ENCODE measurements around the gene NR2C2AP. TPM values are rescaled to one million over a fixed set of nuclear protein-coding genes. Genes with fewer than 3 reads are reported as not detected.

NR2C2AP gene
- total RNA-seq, 1 experiment from 2014 or later: 31.7 TPM

DNA sequence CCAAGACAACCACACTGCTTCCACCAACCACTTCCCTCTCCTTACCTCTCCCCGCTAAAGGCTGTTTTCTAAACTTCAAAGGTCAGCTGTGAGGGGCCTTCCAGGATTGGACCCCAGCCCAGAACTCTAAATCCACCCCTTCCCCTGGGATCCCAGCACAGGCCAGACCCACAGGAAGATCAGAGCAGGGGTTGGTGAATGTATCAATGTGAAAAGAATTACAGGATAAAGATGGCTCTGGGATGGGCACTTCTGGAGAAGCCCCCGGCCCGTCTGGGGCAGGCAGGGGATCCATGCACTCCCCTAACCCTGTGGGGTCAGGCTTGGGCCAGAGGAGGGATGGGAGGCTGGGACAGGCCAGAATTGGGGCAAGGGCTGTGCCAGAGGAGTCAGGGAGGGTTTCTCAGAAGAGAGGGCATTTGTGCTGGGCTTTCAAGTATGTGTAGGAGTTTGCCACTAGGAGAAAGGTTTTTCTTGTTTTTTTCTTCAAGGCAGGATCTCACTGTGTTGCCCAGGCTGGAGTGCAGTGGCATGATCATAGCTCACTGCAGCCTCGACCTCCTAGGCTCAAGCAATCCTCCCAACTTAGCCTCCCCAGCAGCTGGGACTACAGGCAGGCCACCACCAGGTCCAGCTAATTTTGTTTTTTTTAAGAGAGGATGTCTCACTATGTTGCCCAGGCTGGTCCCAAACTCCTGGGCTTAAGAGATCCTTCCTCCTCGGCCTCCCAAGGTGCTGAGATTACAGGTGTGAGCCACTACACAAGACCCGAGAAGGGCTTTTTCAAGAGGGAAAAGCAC is 32.1 kb downstream of the NR2C2AP start:
- Histone ChIP-seq H3K79me2 (ENCODE audit: insufficient read depth, low read length) (no peaks in the 10 kb centered on the region), H2BK5ac (ENCODE audit: insufficient read length, low read length) (no peak overlapping the region), H4K91ac (ENCODE audit: insufficient read length, low read depth, low read length) (no peak overlapping the region), H3K9ac (ENCODE audit: extremely low read depth, insufficient read length, low read length) (no peak overlapping the region), H2AFZ (ENCODE audit: low read length) (no peak overlapping the region), H2BK15ac (ENCODE audit: low read depth, low read length) (no peak overlapping the region), H4K20me1 (ENCODE audit: control insufficient read depth, insufficient read depth, insufficient read length) (no peaks in the 10 kb centered on the region), H3K27me3 (ENCODE audit: insufficient read depth, low read length) (peaks cover 6% of the 10 kb centered on the region; the same call in 1 of the 2 replicates), H2AK5ac (ENCODE audit: insufficient read length, low read length) (no peak overlapping the region), H3K18ac (ENCODE audit: insufficient read length, low read depth, low read length) (no peak overlapping the region), H2BK20ac (ENCODE audit: low read depth, low read length, poor library complexity, severe bottlenecking) (no peak overlapping the region), H3K79me1 (ENCODE audit: insufficient read depth, low read depth, low read length, poor library complexity, severe bottlenecking) (no peaks in the 10 kb centered on the region), H3K56ac (ENCODE audit: insufficient read length, low read depth, low read length) (no peak overlapping the region), H3K4ac (ENCODE audit: low read depth, low read length) (no peak overlapping the region), H3K4me1 (ENCODE audit: insufficient read depth, low read length) (no peaks in the 10 kb centered on the region), H4K8ac (replicated peaks; ENCODE audit: insufficient read length, low read depth, low read length) (no peak overlapping the region), H3K23ac (ENCODE audit: insufficient read length, low read depth, low read length) (no peak overlapping the region), H3K9me3 (ENCODE audit: control insufficient read depth, low read depth, low read length) (no peaks in the 10 kb centered on the region), H4K5ac (ENCODE audit: insufficient read length, low read depth, low read length) (no peak overlapping the region), H3K27ac (ENCODE audit: insufficient read length, low read depth, low read length) (no peak overlapping the region), H3K23me2 (ENCODE audit: insufficient read length, low read depth, low read length, poor library complexity, severe bottlenecking) (no peaks in the 10 kb centered on the region), H3K4me2 (ENCODE audit: insufficient read depth, insufficient read length, low read length) (peak overlapping the region; percentile 41), H3T11ph (ENCODE audit: low read length) (no peak overlapping the region), H2BK120ac (ENCODE audit: low read depth, low read length, poor library complexity, severe bottlenecking) (no peak overlapping the region), H2BK12ac (ENCODE audit: insufficient read length, low read depth, low read length) (no peak overlapping the region), H3K14ac (ENCODE audit: insufficient read depth, low read length) (no peak overlapping the region)
- TF ChIP-seq, protein P1, sequence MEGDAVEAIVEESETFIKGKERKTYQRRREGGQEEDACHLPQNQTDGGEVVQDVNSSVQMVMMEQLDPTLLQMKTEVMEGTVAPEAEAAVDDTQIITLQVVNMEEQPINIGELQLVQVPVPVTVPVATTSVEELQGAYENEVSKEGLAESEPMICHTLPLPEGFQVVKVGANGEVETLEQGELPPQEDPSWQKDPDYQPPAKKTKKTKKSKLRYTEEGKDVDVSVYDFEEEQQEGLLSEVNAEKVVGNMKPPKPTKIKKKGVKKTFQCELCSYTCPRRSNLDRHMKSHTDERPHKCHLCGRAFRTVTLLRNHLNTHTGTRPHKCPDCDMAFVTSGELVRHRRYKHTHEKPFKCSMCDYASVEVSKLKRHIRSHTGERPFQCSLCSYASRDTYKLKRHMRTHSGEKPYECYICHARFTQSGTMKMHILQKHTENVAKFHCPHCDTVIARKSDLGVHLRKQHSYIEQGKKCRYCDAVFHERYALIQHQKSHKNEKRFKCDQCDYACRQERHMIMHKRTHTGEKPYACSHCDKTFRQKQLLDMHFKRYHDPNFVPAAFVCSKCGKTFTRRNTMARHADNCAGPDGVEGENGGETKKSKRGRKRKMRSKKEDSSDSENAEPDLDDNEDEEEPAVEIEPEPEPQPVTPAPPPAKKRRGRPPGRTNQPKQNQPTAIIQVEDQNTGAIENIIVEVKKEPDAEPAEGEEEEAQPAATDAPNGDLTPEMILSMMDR (conservative IDR thresholded peaks at IDR 0.05): no peak
- peaks cover 63% of the 10 kb centered on the region for H3K27me3 Mint-ChIP-seq (ENCODE audit: low read depth)
- no peak for DNase-seq
- no peaks in the 10 kb centered on the region for H3K36me3 Mint-ChIP-seq (ENCODE audit: insufficient read depth in 1 of 3, low read depth in 3 of 3)
- no CpG with 5 or more reads among the region's 6 CpGs for WGBS (ENCODE audit: extremely low coverage, insufficient read length, low lambda C conversion rate)
- no peaks in the 10 kb centered on the region for H3K9me3 Mint-ChIP-seq
- H3K4me3 Mint-ChIP-seq: peak overlapping the region; percentile 56 to 77
- H3K27ac Mint-ChIP-seq: 0 out of 7 replicates have a peak overlapping the region, but pooled peaks of 1 of the 3 experiments have one; percentile 18
- peaks cover 18 to 32% of the 10 kb centered on the region in 2 experiments for H3K4me1 Mint-ChIP-seq
